Hair follicular keratinocyte (primary cell): Measurements from ENCODE around the gene RBM19. TPM values are rescaled to one million over a fixed set of nuclear protein-coding genes. Genes with fewer than 3 reads are reported as not detected.

Experiments used
- total RNA-seq: library from RNA; depleted of rRNA; stranded (reverse); fragments of >200 nt; gene quantifications from 2 replicates; pipeline ENCODE4 v1.2.3, GENCODE V29; 2015

Gene RBM19, protein sequence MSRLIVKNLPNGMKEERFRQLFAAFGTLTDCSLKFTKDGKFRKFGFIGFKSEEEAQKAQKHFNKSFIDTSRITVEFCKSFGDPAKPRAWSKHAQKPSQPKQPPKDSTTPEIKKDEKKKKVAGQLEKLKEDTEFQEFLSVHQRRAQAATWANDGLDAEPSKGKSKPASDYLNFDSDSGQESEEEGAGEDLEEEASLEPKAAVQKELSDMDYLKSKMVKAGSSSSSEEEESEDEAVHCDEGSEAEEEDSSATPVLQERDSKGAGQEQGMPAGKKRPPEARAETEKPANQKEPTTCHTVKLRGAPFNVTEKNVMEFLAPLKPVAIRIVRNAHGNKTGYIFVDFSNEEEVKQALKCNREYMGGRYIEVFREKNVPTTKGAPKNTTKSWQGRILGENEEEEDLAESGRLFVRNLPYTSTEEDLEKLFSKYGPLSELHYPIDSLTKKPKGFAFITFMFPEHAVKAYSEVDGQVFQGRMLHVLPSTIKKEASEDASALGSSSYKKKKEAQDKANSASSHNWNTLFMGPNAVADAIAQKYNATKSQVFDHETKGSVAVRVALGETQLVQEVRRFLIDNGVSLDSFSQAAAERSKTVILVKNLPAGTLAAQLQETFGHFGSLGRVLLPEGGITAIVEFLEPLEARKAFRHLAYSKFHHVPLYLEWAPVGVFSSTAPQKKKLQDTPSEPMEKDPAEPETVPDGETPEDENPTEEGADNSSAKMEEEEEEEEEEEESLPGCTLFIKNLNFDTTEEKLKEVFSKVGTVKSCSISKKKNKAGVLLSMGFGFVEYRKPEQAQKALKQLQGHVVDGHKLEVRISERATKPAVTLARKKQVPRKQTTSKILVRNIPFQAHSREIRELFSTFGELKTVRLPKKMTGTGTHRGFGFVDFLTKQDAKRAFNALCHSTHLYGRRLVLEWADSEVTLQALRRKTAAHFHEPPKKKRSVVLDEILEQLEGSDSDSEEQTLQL
- total RNA-seq = 12.9 and 21.8 TPM in 2 replicates

DNA sequence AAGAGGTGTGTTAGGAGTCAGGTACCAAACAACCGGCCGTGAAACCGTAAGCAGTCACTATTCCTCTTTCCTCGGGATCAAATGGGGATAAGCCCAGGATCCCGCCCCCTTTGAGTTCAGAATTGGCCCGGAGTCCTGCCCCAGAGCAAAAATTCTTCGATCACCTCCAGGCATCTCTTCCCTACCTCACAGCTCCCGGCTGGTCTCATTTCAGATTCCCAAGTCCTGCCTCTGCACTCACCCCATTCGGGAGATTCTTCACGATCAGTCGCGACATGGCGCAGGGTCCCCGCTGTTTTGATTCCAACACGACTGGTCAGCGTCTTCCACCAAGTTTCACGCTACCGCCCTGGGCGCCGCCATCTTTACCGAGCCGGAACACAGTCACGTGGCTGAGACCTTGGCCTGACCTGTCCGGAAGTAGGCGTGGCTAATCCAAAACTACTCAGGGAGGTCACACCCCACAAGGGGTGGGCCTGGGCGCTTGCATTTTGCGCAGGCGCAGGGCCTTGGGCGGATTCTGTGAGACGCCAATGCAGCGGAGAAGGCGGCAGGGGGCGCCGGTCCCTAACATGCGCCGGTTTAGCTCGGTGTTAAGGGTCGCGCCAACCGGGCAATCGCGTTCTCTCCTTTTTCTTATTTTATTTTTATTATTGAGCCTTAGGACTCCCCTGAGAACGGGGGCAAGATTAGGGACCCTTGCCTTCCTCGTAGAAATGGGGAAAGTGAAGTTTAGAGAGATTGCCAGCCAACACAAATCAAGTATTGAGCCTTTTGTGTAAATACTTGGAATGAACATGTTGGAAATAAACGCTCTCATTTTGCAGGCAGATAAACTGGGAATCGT, at the start of gene RBM19:
RBM19 (minus strand) TSS at position 375 of the 847 bp plus-strand sequence; CDS start at position 277, 98 bp downstream.

